ENCODE results near the gene STK32B.

DNA sequence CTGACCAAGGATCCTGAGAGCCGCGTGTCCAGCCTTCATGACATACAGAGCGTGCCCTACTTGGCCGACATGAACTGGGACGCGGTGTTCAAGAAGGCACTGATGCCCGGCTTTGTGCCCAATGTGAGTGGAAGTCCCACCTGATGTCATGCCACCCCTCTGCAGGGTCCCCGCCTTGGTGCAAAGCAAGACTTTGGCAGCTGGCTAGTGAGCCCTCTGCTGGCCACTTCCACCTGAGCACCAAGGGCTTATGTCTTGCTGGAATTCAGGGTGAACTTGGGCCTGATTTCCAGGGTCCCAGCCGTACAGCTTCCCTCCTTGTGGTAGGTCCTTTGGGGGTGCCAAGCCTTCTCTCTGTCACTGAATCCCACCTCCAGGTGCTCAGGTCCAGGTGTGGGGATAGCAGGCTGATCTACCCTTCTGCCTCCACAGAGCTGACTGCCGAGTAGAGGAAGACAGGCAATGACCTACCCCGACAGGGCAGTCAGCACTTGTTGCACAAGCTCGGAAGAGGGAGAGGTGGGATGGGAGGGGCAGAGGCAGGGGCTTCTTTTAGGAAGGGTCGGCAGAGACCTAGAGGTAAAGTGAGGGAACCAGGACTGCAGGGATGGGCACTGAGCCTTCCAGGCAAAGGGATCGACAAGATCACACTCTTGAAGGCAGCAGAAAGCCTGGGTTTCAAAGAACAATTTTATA is 409.0 kb downstream of the STK32B start:
- TF ChIP-seq YY1 (IDR thresholded peaks at IDR 0.05) = no peak
- TF ChIP-seq JUND (IDR thresholded peaks at IDR 0.05) = no peak
- TF ChIP-seq SP1 (IDR thresholded peaks at IDR 0.05) = no peak
- TF ChIP-seq CTCF (IDR thresholded peaks at IDR 0.05; ENCODE audit: low read depth, low read length, missing input control) = peak; percentile 32
- peak; percentile 37 to 68 for TF ChIP-seq RAD21 (IDR thresholded peaks at IDR 0.05)

Data from liver (tissue), 3 donors.